GM19043 (cell line): ENCODE results near the gene INSYN2A.

ENCODE experiments used
- ATAC-seq: cut with Tn5 transposase; IDR thresholded peaks from one replicate; pipeline ENCODE4 v1.9.1; 2021; ENCODE audit warnings: low read depth; ENCODE audit not compliant: unreplicated experiment

INSYN2A gene

GRCh38 chr10:127197154-127197432, 702 bp upstream of the INSYN2A start:
- no peak for ATAC-seq

DNA sequence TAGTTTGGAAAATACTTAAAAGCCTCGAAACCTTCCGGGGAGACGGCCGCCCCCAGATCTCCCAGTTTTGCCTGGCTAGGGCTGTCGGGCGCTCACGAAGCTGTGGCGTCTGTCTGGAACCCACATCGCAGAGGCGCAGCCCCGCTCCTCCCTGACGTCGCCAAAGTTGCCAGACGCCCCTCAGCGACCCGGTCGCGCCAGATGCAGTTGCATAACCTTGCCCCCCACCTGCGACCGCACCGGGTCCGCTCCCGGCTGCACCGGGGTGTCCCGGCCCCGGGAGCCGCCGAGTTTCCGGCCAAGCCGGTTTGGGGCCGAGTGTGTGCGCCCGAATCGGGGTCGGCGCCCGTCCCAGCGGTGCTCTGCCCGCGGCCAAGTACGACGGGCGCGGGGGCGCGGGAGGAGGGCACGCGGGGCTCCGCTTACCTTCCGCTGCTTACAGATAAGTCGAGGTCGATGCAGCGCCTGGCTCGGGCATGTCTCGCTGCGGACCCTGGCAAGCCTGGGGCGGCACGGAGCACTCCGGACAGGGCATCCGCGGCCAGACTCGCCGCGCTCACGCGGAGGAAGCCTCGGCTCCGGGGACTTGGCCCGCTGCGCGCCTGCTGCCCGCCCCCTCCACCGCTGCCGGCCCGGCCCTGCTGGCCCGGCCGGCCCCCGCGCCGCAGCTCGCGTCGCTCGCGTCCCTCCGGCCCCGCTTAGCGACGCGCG, 665 bp downstream of the INSYN2A start:
- ATAC-seq: no peak

DNA sequence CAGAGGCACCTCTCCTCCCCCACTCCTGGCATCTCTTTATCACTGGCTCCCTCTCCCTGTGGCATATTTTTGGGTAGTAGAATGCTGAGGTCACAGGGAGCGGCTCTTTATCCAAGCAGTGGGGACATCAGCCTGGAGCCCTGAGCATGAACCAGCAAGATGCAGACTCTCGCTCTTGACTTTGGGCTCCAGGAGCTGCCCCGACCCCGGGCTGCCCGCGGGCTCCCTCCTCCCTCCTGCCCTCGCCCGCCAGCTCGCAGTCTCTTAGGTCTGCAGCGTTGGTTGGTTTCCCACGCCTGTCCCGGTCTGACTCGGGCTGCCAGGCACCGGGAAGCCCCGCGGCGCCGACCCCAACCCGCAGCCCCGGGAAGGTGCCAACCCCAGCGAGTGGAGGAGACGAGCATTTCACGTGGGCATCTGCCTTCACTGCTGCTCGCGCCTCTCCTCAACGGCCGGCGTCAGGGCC, 1.3 kb downstream of the INSYN2A start:
- ATAC-seq: no peak

DNA sequence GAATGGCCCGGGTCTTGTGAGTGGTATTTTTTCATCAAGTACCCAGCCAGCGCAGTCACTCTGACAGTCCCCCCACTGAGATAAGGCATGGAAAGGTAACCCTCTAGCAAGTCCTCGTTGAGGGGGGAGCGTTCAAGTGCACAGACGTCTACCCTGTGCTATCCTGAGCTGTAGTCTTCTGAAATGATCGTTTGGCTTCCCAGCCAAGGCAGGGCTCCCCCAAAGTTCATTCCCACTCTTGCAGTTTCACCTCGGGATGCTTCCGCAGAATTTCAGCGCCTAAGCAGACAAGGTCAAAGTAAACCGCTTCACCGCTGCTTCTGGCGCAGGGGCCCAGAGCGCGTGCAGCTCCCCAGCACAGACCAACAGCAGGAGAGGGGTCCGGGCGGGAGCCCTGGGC, 1.8 kb downstream of the INSYN2A start:
- ATAC-seq: no peak

- no peak for ATAC-seq
These were observed 2.3 kb downstream of the INSYN2A start for GRCh38 chr10:127194111-127194510.

- no peak for ATAC-seq
These were observed 3.3 kb downstream of the INSYN2A start for GRCh38 chr10:127193125-127193524.

DNA sequence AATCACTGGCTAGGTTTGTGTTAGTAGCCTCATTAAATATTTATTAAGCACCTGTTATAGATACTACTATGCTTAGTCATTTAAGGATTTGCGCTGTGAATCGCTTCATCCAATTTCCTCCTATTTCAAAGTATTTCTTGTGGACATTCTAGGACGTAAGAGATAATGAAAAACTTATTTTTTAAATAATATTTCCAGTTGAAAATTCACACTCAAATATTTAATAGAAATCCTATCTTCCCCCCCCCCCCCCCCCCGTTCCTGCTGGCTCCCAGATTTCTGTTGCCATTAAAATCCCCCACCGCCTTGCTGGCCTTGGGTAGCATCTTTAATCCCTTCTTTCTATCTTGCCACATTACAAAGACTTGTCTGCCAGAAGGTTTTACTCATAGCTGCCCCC, 6.0 kb downstream of the INSYN2A start:
- ATAC-seq: no peak

DNA sequence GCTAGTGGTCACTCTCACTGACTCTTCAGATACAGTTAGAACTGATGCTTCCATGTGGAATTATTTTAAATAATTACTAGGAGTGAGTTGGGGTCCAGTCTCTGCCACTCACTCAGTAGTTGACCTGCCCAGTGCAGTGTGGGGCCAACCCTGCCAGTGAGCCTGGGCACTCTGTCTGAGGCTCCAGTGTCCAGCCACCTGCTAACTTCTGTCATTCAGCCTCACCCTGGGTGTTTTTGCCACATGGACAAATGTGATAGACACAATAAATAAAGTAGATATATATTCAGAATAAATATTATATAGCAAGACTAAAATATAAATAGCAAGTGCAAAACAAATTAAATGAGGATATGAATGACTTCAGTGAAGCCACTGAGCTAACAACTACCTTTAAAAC, 7.2 kb downstream of the INSYN2A start:
- ATAC-seq: no peak

DNA sequence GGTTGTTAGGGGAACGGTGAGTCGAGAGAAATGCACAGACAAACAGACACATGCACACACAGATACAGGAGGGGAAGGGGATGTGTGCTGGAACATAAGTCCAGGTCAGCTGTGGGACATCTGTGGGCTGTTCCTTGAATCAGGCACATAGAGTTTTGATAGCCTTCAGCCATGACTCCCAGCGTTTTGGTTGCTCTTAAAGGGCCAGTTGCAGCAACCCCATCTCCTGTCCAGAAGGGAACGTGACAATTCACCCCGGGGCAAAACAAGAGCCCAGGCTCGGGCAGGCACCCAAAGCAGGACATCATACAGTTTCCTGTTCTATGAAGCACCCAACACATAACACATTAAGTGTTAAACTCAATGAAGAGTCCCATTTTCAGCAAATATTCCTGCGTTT, 9.6 kb downstream of the INSYN2A start:
- no peak for ATAC-seq

GRCh38 chr10:127184582-127184981, 11.8 kb downstream of the INSYN2A start:
- ATAC-seq: no peak

DNA sequence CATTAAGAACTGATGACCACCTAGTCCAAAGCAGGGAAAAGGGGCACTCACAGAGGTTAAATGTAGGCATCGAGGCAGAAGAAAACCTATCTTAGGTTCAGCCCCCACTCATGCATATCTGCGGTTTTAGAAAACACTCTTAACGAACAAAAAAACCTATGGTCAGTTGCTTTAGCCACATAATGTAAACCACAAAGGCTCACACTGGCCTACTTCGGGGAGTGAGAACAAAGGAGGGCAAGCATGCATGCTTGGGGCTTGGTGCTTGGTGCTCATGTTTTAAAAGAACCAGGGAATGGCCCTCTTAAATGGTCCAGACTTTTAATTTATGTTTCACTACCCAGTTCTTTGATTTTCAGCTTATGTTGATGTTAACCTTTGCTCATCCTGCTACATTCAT, 14.2 kb downstream of the INSYN2A start:
- no peak for ATAC-seq

DNA sequence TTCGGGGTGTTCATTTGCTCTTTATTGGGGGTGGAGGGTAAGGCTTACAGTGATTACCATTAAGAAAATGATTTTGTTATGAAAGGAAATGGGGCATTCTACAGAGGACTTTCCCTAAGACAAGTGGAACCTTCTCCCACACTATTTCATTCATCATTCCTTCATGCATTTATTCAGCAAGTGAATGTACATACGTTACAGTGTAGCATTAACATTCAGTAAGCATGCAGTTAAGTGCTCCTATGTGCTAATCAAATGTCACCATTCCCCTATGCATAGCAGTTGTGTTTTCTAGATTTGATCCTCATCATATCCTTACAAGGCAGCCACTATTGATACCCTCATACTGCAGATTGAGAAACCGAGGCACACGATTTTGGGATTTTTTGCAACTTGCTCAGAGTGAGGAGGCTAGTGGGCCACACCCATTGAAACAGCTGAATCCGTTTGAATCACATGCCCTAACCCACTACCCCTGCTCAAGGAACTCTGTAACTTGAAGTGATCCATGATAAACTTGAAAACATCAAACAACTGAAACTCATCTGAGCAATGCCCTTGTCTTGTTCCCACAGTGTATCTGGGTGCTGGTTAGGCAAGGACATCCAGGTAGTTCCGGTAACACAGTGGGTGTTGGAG, 16.7 kb downstream of the INSYN2A start:
- no peak for ATAC-seq

- ATAC-seq: no peak
These were observed 19.7 kb downstream of the INSYN2A start for GRCh38 chr10:127176649-127177048.

GRCh38 chr10:127175357-127176110, 20.9 kb downstream of the INSYN2A start:
- no peak for ATAC-seq

DNA sequence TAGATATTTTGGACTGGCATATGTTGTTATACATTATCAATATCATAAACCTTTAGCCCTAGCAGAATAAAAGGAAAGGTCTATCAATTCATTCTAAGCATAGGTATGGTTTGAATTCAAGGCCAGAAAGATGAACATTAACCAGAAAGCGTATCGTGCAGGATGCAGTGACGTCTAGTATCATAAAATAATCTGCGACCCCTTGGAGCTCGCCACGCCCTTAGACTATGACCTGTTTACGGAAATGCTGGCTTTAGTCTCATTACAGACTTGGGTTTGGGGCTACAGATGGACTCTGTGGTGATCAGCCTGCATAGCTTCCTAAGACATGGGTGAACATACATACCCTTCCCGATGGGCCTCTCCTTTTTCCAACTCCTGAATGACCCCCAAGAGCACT, 21.5 kb downstream of the INSYN2A start:
- ATAC-seq: no peak

DNA sequence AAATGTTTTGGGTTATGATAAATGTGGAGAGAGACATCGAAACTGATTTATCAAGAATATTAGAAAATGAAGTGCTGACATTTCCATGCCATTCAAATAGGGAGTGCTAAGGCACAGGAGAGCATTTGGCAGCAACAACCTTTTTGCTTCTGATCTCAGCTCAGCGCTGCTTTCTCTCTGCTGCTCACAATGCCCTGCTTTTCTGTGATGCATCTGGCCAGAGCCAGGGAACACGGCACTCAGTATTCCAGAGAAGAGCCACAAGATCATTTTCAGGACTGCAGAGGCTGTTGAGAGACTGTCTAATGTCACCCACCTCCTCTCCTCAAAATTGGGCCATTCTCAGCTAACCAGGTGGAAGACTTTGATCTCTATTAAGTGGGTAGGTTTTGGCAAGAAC, 28.1 kb downstream of the INSYN2A start:
- no peak for ATAC-seq

DNA sequence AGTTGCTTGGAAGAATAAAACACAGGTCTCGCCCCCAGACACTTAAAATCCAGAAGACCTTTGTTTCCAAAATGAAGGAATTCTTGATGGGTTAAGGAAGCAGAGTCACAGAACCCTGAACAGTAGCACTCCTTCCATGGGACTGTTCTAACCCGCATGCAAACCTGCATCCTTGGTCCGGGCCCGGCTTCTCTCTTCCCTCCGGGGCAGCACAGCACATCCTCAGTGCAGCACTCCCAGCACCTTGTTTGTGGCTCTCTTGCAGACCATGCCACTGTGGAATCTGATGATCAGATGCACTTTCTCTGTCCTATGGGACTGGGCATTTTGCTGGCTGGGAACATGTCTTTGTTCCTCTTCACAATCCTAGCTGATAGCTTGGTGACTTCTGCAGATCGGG, 33.5 kb downstream of the INSYN2A start:
- ATAC-seq: no peak

DNA sequence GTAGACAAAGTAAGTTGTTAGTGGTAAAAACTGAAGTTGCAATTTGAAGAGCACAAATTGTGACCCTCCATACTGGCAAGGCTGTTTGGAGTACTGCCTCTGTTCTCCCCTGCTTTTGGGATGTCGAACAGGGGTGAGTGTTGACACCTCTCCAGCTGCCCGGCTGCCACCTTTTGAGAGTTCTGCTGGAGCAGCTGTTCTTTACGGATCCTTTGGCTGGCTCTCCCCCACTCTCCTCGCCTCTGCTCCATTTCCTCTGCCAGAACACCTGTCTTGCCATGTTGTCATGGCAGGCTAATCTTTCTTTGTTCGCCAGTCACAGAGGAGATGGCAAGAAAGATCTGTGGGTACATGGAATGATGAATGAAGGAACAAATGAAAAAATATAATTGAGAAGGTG, 34.9 kb downstream of the INSYN2A start:
- ATAC-seq: no peak

GRCh38 chr10:127159648-127160245, 36.6 kb downstream of the INSYN2A start:
- no peak for ATAC-seq

DNA sequence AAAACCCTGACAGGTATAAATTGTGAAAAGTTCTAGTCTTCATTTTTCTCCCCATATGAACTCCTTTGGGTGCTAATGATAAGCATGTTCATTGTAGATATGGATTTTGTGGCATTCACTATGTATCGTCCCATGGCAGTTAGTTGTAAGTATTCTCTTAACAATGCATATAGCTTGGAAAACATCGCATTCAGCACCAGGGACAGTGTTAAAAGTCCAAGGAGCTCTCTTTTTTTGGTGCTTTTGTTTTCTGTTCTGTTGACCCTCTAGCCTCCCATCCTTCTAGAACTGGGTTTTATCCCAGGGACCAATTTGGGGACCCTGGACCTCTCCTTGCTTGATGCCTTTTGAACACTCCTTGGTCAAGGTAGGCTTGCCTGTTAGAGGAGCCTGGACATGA, 37.7 kb downstream of the INSYN2A start:
- ATAC-seq: no peak

DNA sequence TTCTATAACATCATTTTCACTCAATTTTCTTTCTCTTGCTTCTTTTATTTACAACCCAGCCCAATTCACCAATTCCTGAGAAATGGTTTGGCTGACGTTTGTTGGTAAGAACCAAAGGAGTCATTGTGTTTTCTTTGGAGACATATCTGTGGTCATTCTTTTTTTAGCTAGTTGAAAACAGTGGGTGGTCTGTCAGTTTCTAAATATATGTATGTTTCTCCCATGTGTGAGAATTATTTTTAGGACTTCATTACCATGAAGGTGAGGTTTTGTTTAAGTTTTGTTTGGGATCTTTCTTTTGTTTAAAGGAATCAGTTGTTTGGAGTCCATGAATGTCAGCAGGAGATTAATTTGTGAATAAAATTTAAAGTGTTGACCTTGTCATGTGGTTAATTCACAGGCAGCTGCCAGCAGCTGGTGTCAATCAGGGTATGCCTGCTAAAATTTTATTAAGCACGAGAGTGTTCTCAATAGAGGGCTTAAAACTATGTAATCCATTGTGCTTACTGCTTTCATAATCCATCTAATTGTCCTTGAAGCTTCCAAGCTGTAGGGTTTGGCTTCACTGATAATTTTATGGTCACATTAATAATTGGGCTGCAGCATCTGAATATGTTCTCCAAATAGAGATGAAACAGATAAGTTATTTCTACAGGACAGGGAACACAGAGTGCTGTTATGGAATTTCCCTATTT, 38.7 kb downstream of the INSYN2A start:
- ATAC-seq: no peak
